Measurements from ENCODE around the gene DNAI4.

The DNAI4 gene

DNA sequence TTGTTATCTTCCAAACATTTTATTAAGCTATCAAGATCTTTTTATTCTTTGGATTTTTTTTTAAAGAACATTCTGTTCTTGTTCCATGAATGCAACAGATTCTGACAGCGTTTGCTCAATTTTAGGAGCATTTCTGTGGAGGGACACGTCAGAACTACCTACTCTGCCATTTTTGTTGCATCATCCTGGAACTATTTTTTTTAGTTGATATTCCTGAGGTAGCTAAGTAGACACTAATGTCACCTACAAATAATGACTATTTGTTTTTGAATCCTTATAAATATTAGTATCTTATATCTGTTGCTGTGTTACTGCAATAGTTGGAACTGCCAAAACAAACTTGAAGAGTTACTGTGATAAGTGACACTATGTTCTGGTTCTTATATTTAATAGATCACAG is 57.2 kb downstream of the DNAI4 start:
- TF ChIP-seq CTCF (conservative IDR thresholded peaks at IDR 0.05): no peak
- no peak for TF ChIP-seq ZFX (IDR thresholded peaks at IDR 0.05)
- no peak overlapping the region for H3K27ac ChIP-seq

GRCh38 chr1:66860529-66860928 is 64.1 kb downstream of the DNAI4 start:
- TF ChIP-seq CTCF (conservative IDR thresholded peaks at IDR 0.05) (no peak), ZFX (IDR thresholded peaks at IDR 0.05) (no peak)

DNA sequence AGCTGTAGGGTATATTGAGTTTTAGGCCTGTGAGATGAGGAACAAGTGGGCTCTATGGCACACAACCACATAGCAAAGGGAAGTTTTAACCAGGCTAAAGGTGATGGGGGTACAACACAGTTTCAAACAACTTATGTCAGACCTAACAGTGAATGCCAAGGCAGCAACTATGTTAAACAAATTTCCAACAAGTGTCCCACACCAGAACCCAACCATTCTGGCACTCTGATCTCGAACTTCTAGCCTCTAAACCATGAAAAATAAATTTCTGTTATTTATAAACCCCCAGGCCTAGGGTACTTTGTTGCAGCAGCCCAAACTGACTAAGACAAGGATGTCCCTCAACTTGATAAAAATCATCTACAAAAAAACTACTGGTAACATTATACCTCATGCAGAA is 71.3 kb downstream of the DNAI4 start:
- TF ChIP-seq ZFX (IDR thresholded peaks at IDR 0.05) (no peak), CTCF (conservative IDR thresholded peaks at IDR 0.05) (no peak)
- no peak overlapping the region for H3K27ac ChIP-seq

More at GRCh38 chr1:66860529-66860928, 64.1 kb downstream of the DNAI4 start:
- no peak overlapping the region for H3K27ac ChIP-seq

- no peak overlapping the region for H3K27ac ChIP-seq
- TF ChIP-seq ZFX (IDR thresholded peaks at IDR 0.05): no peak
- no peak for TF ChIP-seq CTCF (conservative IDR thresholded peaks at IDR 0.05)
Measured at GRCh38 chr1:66852870-66853269, 71.8 kb downstream of the DNAI4 start.

GRCh38 chr1:66850989-66851388 is 73.7 kb downstream of the DNAI4 start:
- no peak for TF ChIP-seq CTCF (conservative IDR thresholded peaks at IDR 0.05)
- no peak for TF ChIP-seq ZFX (IDR thresholded peaks at IDR 0.05)

GRCh38 chr1:66848193-66848592 is 76.5 kb downstream of the DNAI4 start:
- no peak overlapping the region for H3K27ac ChIP-seq
- TF ChIP-seq CTCF (conservative IDR thresholded peaks at IDR 0.05): no peak
- no peak for TF ChIP-seq ZFX (IDR thresholded peaks at IDR 0.05)

More at GRCh38 chr1:66850989-66851388, 73.7 kb downstream of the DNAI4 start:
- no peak overlapping the region for H3K27ac ChIP-seq

GRCh38 chr1:66840929-66841328 is 83.7 kb downstream of the DNAI4 start:
- no peak overlapping the region for H3K27ac ChIP-seq

More at GRCh38 chr1:66840929-66841328, 83.7 kb downstream of the DNAI4 start:
- TF ChIP-seq CTCF (conservative IDR thresholded peaks at IDR 0.05): no peak
- TF ChIP-seq ZFX (IDR thresholded peaks at IDR 0.05): no peak

Data from C4-2B (cell line).